ENCODE results near the gene RCCD1. TPM values are rescaled to one million over a fixed set of nuclear protein-coding genes. Genes with fewer than 3 reads are reported as not detected.

Gene RCCD1
- total RNA-seq, 3 donors from 2014 or later, result 5.3 to 9.8 (median 7.9) TPM

DNA sequence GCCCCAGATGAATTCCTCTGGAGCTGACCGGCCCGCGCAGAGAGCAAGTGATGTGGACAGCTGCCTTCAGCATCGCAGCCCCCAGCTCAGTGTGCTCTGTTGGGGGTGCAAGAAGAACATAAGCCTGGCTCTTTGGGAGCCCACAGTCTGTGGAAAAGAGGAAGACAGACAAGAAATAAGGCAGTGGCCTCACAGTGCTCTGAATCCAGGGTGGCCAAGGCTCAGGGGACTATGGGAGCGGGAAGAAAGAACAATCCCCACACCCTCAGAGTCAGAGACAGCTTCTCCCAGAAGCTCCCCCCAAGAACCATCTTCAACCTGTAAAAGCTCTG, 22.1 kb upstream of the RCCD1 start:
- DNase-seq (ENCODE audit: low spot score in 2 of 2), result no peak
- Histone ChIP-seq H3K36me3 (no peaks in the 10 kb centered on the region), H3K27me3 (no peaks in the 10 kb centered on the region), H3K27ac (peak overlapping the region; percentile 91 to 96), H3K4me1 (peaks cover 4 to 14% of the 10 kb centered on the region in 2 donors), H3K4me3 (peak overlapping the region; percentile 80 to 88 (median 81)), H3K9me3 (no peaks in the 10 kb centered on the region)
- intact Hi-C loops (cut with DNase I; ENCODE audit: low total_unique reads), result no loop called here
- no peak for TF ChIP-seq POLR2A (IDR thresholded peaks at IDR 0.05)
- no peak for TF ChIP-seq CTCF (IDR thresholded peaks at IDR 0.05)
- TF ChIP-seq POLR2AphosphoS5 (IDR thresholded peaks at IDR 0.05), result no peak

- Histone ChIP-seq H3K27me3 (no peaks in the 10 kb centered on the region), H3K4me1 (peaks cover 4 to 14% of the 10 kb centered on the region in 2 donors), H3K9me3 (no peaks in the 10 kb centered on the region), H3K4me3 (no peak overlapping the region), H3K36me3 (no peaks in the 10 kb centered on the region), H3K27ac (no peak overlapping the region)
- DNase-seq (ENCODE audit: low spot score in 2 of 2), result no peak
- no peak for TF ChIP-seq POLR2AphosphoS5 (IDR thresholded peaks at IDR 0.05)
- no peak for TF ChIP-seq CTCF (IDR thresholded peaks at IDR 0.05)
- no peak for TF ChIP-seq POLR2A (IDR thresholded peaks at IDR 0.05)
- intact Hi-C loops (cut with DNase I; ENCODE audit: low total_unique reads), result no loop called here
These were observed 21.4 kb upstream of the RCCD1 start for GRCh38 chr15:90933301-90933700.

- H3K9me3 ChIP-seq, result no peaks in the 10 kb centered on the region
- H3K27me3 ChIP-seq, result no peaks in the 10 kb centered on the region
- peak overlapping the region; percentile 65 to 93 (median 78) for H3K4me3 ChIP-seq
- peak overlapping the region; percentile 84 to 91 for H3K27ac ChIP-seq
- H3K36me3 ChIP-seq, result no peaks in the 10 kb centered on the region
- peak; percentile 80 to 83 for DNase-seq (ENCODE audit: low spot score in 2 of 2)
- peak; percentile 38 to 81 (median 55) for TF ChIP-seq CTCF (IDR thresholded peaks at IDR 0.05)
- no peak for TF ChIP-seq POLR2A (IDR thresholded peaks at IDR 0.05)
- TF ChIP-seq POLR2AphosphoS5 (IDR thresholded peaks at IDR 0.05), result no peak
- intact Hi-C loops (cut with DNase I; ENCODE audit: low total_unique reads), result no loop called here
- H3K4me1 ChIP-seq, result peaks cover 4 to 14% of the 10 kb centered on the region in 2 donors
These were observed 20.3 kb upstream of the RCCD1 start for GRCh38 chr15:90934256-90934948.

DNA sequence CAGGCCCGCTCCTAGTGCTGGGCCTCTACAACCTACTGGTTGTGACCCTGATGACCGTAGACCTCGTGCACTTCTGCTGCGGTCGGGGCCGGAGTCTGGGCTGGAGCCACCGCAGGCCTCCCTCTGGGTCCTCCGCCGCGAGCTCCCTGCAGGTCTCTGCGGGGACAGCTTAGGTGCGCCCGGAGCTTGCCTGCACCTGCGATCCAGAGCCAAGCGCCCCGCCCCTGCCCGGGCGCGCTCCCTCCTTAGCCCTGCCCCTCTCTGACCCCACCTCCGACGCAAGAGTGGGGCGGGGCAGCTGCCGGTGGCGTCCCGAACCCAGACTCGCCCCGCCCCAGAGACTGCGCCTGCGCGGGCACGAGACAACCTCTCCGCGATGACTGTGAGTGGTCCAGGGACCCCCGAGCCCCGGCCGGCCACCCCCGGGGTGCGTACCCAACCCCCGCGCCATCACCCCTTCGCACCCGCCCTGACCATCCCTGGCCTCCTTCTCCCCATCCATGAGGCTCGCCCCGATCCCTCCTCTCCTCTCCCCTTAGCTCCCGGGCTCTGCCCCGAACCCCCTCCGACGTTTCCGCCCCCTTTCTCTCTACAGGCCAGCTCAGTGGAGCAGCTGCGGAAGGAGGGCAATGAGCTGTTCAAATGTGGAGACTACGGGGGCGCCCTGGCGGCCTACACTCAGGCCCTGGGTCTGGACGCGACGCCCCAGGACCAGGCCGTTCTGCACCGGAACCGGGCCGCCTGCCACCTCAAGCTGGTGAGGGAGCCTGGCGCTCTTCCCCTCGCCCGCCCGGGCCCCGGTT, 19.5 kb upstream of the RCCD1 start, which contains the start of gene UNC45A:
Gene UNC45A, plus strand, starts transcription at position 337 of the 803 bp plus-strand sequence. Its CDS starts 40 bp downstream, at position 377.
- TF ChIP-seq POLR2AphosphoS5 (IDR thresholded peaks at IDR 0.05) (peak in 1 of 3 donors; percentile 7), POLR2A (IDR thresholded peaks at IDR 0.05) (no peak), CTCF (IDR thresholded peaks at IDR 0.05) (no peak)
- peak within 1 kb of the TSS; percentile 65 to 93 (median 78) for H3K4me3 ChIP-seq
- H3K36me3 ChIP-seq, result peaks cover 4% of the 10 kb centered on the region
- DNase-seq (ENCODE audit: low spot score in 2 of 2), result peak; percentile 87 to 90
- peaks cover 4 to 14% of the 10 kb centered on the region in 2 donors for H3K4me1 ChIP-seq
- intact Hi-C loops (cut with DNase I; ENCODE audit: low total_unique reads), result no loop called here
- H3K27me3 ChIP-seq, result no peaks in the 10 kb centered on the region
- H3K9me3 ChIP-seq, result no peaks in the 10 kb centered on the region
- peak within 1 kb of the TSS; percentile 84 to 91 for H3K27ac ChIP-seq

DNA sequence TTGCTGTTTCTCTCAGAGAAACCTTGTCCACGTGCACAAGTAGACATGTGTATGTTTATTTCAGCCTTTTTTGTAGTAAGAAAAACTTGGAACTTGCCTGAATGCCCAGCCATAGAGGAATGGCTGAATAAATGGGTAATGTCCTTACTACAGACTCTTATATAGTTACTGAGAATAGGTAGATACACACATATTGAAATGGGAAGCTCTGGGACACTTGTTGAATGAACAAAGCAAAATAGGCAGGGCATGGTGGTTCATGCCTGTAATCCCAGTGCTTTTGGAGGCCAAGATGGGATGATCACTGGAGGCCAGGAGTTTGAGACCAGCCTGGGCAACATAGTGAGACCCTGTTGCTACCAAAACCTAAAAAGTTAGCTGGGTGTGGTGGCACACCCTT, 17.9 kb upstream of the RCCD1 start:
- Histone ChIP-seq H3K9me3 (no peaks in the 10 kb centered on the region), H3K4me1 (peaks cover under 1 to 4% of the 10 kb centered on the region in 2 donors), H3K27ac (no peak overlapping the region), H3K4me3 (no peak overlapping the region), H3K27me3 (no peaks in the 10 kb centered on the region), H3K36me3 (peaks cover 6% of the 10 kb centered on the region)
- intact Hi-C loops (cut with DNase I; ENCODE audit: low total_unique reads), result loop anchor here (2.0 kb wide), 1 partner anchor 220 kb away; the partner anchor contains the start of gene BLM
- TF ChIP-seq POLR2AphosphoS5 (IDR thresholded peaks at IDR 0.05), result no peak
- TF ChIP-seq POLR2A (IDR thresholded peaks at IDR 0.05), result no peak
- TF ChIP-seq CTCF (IDR thresholded peaks at IDR 0.05), result no peak
- no peak for DNase-seq (ENCODE audit: low spot score in 2 of 2)

All from breast epithelium (tissue), 4 donors.